PC-3 (cell line): Measurements from ENCODE around the gene APOBEC3A.

ENCODE experiments used
- EZH2 ChIP-seq: fragments of 300-600 bp; sonication (generic); IDR thresholded peaks from one replicate; pipeline ENCODE4 v1.6.1; 2017; ENCODE audit warnings: antibody characterized with exemption, mild to moderate bottlenecking, low read length; ENCODE audit not compliant: unreplicated experiment
- TF ChIP-seq, protein P1 (sequence below): fragments of 300-600 bp; sonication (generic); conservative IDR thresholded peaks from 2 replicates; pipeline ENCODE4 v1.5.1; 2017; ENCODE audit warnings: antibody characterized with exemption, low read depth, mild to moderate bottlenecking, low read length

DNA sequence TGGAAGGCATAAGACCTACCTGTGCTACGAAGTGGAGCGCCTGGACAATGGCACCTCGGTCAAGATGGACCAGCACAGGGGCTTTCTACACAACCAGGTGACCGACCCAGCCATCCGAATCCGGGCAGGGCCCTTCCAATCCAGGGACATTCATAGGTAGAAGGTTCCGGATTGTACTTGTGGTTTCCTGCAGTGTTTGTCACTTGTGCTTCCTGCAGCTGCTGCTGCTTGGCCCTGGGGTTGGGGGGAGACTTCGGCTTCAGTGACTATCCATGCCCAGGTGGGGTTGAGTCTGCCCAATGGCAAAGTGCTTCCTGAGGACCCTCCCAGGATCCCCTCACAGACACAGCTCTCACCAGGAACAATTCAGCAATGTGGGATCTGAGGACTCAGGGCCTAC lies 2.2 kb downstream of the APOBEC3A start:
- TF ChIP-seq, protein P1, sequence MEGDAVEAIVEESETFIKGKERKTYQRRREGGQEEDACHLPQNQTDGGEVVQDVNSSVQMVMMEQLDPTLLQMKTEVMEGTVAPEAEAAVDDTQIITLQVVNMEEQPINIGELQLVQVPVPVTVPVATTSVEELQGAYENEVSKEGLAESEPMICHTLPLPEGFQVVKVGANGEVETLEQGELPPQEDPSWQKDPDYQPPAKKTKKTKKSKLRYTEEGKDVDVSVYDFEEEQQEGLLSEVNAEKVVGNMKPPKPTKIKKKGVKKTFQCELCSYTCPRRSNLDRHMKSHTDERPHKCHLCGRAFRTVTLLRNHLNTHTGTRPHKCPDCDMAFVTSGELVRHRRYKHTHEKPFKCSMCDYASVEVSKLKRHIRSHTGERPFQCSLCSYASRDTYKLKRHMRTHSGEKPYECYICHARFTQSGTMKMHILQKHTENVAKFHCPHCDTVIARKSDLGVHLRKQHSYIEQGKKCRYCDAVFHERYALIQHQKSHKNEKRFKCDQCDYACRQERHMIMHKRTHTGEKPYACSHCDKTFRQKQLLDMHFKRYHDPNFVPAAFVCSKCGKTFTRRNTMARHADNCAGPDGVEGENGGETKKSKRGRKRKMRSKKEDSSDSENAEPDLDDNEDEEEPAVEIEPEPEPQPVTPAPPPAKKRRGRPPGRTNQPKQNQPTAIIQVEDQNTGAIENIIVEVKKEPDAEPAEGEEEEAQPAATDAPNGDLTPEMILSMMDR = no peak
- no peak for TF ChIP-seq EZH2
